Measurements from ENCODE around the gene SMAD3. TPM values are rescaled to one million over a fixed set of nuclear protein-coding genes. Genes with fewer than 3 reads are reported as not detected.

Gene SMAD3
- total RNA-seq, 4 donors from 2014 or later = 25.3 to 54.2 (median 40.0) TPM

- TF ChIP-seq, protein P1, sequence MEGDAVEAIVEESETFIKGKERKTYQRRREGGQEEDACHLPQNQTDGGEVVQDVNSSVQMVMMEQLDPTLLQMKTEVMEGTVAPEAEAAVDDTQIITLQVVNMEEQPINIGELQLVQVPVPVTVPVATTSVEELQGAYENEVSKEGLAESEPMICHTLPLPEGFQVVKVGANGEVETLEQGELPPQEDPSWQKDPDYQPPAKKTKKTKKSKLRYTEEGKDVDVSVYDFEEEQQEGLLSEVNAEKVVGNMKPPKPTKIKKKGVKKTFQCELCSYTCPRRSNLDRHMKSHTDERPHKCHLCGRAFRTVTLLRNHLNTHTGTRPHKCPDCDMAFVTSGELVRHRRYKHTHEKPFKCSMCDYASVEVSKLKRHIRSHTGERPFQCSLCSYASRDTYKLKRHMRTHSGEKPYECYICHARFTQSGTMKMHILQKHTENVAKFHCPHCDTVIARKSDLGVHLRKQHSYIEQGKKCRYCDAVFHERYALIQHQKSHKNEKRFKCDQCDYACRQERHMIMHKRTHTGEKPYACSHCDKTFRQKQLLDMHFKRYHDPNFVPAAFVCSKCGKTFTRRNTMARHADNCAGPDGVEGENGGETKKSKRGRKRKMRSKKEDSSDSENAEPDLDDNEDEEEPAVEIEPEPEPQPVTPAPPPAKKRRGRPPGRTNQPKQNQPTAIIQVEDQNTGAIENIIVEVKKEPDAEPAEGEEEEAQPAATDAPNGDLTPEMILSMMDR (IDR thresholded peaks at IDR 0.05; ENCODE audit: low read depth) = no peak
Observed at GRCh38 chr15:67192185-67192820, 126.9 kb downstream of the SMAD3 start.

- TF ChIP-seq, protein P1 (IDR thresholded peaks at IDR 0.05; ENCODE audit: low read depth) = no peak
Observed at GRCh38 chr15:67193223-67193990, 128.0 kb downstream of the SMAD3 start.

- TF ChIP-seq, protein P1 (IDR thresholded peaks at IDR 0.05; ENCODE audit: low read depth) = no peak
Observed at GRCh38 chr15:67194171-67195114, 129.0 kb downstream of the SMAD3 start.

GRCh38 chr15:67195305-67195704, 129.9 kb downstream of the SMAD3 start:
- TF ChIP-seq, protein P1 (IDR thresholded peaks at IDR 0.05; ENCODE audit: low read depth) = no peak

GRCh38 chr15:67196222-67196621, 130.8 kb downstream of the SMAD3 start:
- TF ChIP-seq, protein P1 (IDR thresholded peaks at IDR 0.05; ENCODE audit: low read depth) = no peak

GRCh38 chr15:67196672-67197363, 131.4 kb downstream of the SMAD3 start:
- TF ChIP-seq, protein P1 (IDR thresholded peaks at IDR 0.05; ENCODE audit: low read depth) = no peak

All from subcutaneous adipose tissue (tissue), 4 donors.